Large intestine (tissue), 3 donors: Measurements from ENCODE around the gene RETREG2. TPM values are rescaled to one million over a fixed set of nuclear protein-coding genes. Genes with fewer than 3 reads are reported as not detected.

ENCODE experiments used
- DNase-seq, 2 donors: peaks; one replicate each; pipeline versions ENCODE4 v3.0.0 to v3.0.0-alpha.2; 2013
- H3K27ac ChIP-seq: one replicate; pipeline ENCODE4 v1.5.1; 2013; ENCODE audit warnings: low read length
- H3K27me3 ChIP-seq: 2 replicates; pipeline ENCODE4 v1.6.1; 2013; ENCODE audit warnings: low read length; ENCODE audit not compliant: control insufficient read depth, insufficient read depth
- H3K36me3 ChIP-seq: 2 replicates; pipeline ENCODE4 v1.6.1; 2013; ENCODE audit warnings: low read length; ENCODE audit not compliant: control insufficient read depth, insufficient read depth
- H3K4me1 ChIP-seq: one replicate; pipeline ENCODE4 v1.6.1; 2013; ENCODE audit warnings: low read length; ENCODE audit not compliant: control insufficient read depth, insufficient read depth
- H3K4me3 ChIP-seq: one replicate; pipeline ENCODE4 v1.5.1; 2013; ENCODE audit warnings: low read length
- H3K9me3 ChIP-seq: one replicate; pipeline ENCODE4 v1.6.1; 2013; ENCODE audit warnings: mild to moderate bottlenecking, low read depth, low read length, moderate library complexity; ENCODE audit not compliant: control insufficient read depth
- WGBS: methylation state at CpG from one replicate; pipeline ENCODE4 v1.1.5; 2013; ENCODE audit warnings: low lambda C conversion rate; ENCODE audit not compliant: insufficient coverage; 5-methylcytosine and 5-hydroxymethylcytosine counted together
- polyA plus RNA-seq: library from polyadenylated mRNA; unstranded; fragments of 120-200 nt; gene quantifications from one replicate; pipeline ENCODE4 v1.2.1, GENCODE V29; 2013

The RETREG2 gene
- polyA plus RNA-seq, 1 donor = 82.0 TPM

DNA sequence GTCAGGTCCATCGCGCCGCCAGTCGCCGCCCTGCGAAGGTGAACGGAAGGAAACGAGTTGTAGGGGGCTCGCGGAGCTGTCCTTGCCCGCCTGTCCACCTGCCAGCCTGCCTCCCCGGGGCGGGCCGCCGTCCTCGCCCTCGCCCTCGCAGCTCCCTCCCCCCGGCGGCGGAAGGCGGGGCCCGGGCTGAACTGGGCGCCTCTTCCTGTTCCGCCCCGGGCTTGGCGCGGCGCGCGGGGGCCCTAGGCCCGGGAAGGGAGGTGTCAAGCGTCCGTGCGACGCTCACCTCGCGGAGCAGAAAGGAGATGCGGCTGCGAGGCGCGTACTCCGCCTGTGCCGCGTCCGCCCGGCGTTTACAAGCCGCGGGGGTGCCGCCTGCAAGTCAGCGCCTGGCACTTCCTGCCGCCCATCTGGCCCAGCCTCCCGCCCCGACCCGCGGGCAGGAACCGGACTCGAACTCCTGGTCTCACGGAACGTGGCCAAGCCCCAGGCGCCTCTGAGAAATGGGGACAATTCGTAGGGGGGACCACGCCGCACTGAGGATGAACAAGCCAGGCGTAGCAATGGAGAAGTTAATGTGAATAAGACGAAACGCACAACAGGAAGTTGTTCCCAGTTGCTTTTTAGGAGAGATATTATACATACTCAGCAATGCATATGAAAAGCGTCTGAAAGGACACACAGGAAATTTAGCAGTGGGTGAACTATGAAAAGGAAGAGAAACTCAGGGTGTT is 1.1 kb upstream of the RETREG2 start, which contains the start of gene CNPPD1:
CNPPD1 (minus strand) TSS at position 108 of the 734 bp plus-strand sequence; CDS start at position 11, 97 bp downstream.
- H3K27ac ChIP-seq = peak within 1 kb of the TSS; percentile 98
- no CpG with 5 or more reads among the region's 69 CpGs for WGBS
- peak within 1 kb of the TSS; percentile 70 for H3K4me3 ChIP-seq
- H3K36me3 ChIP-seq = peaks cover 55% of the 10 kb centered on the region
- peak; percentile 92 to 95 for DNase-seq
- H3K9me3 ChIP-seq = no peaks in the 10 kb centered on the region
- peaks cover 21% of the 10 kb centered on the region for H3K4me1 ChIP-seq
- no peaks in the 10 kb centered on the region for H3K27me3 ChIP-seq

DNA sequence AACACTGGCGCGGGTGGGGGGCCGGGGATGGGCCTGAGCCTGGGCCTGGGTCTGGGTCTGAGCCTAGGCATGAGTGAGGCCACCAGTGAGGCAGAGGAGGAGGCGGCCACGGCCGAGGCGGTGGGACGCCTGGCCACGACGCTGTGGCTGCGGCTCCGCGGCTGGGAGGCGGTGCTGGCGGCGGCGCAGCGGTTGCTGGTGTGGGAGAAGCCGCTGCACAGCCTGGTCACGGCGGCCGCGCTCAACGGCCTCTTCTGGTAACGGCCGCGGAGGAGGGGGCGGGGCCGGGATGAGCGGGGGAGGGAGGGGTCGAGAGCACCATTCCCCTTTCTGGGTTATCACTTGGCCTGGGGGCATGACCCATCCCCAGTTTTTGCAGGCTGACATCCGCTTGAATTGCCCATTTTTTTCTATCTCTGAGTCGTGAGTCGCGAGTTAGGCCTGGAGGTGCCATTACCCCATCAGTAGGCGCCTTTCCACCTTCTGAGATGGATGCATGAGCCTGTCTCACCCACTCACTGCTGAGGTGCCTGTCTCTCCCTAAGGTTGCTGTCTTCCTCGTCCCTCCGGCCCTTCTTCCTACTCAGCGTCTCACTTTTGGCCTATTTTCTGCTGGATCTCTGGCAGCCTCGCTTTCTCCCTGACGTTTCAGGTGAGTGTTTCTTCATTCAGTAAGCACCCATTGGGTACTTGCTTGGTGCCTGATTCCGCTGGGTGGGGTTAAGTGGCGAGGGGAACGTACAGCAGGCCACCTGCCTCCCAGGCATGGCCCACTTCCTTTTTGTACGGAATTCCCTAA is 501 bp downstream of the RETREG2 start:
- Histone ChIP-seq H3K9me3 (no peaks in the 10 kb centered on the region), H3K27ac (peak overlapping the region; percentile 43), H3K36me3 (peaks cover 57% of the 10 kb centered on the region), H3K4me3 (peak overlapping the region; percentile 70), H3K27me3 (no peaks in the 10 kb centered on the region), H3K4me1 (peaks cover 27% of the 10 kb centered on the region)
- no CpG with 5 or more reads among the region's 45 CpGs for WGBS
- DNase-seq = no peak

- H3K9me3 ChIP-seq = no peaks in the 10 kb centered on the region
- H3K27ac ChIP-seq = no peak overlapping the region
- H3K36me3 ChIP-seq = peaks cover 53% of the 10 kb centered on the region
- H3K4me3 ChIP-seq = peak overlapping the region; percentile 70
- no peak for DNase-seq
- H3K4me1 ChIP-seq = peaks cover 23% of the 10 kb centered on the region
- no CpG with 5 or more reads among the region's 9 CpGs for WGBS
- H3K27me3 ChIP-seq = no peaks in the 10 kb centered on the region
These were observed 1.8 kb downstream of the RETREG2 start for GRCh38 chr2:219179601-219180465.

DNA sequence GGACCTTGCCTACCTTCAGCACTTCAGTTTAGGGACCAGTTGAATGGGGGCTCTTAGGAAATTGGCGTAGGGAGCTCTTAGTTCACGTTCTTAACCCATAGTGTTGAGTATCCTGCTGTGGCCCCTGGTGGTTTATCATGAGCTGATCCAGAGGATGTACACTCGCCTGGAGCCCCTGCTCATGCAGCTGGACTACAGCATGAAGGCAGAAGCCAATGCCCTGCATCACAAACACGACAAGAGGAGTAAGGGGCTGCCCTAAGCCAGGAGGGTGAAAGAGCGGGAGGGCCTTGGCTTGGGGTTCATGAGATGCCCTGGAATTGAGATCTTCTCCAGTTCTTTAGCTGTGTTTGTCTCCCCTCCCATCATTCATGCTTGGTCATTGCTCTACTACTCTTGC is 2.9 kb downstream of the RETREG2 start:
- peaks cover 55% of the 10 kb centered on the region for H3K36me3 ChIP-seq
- no peak for DNase-seq
- no CpG with 5 or more reads among the region's 5 CpGs for WGBS
- H3K4me3 ChIP-seq = no peak overlapping the region
- H3K4me1 ChIP-seq = peaks cover 16% of the 10 kb centered on the region
- no peaks in the 10 kb centered on the region for H3K27me3 ChIP-seq
- no peaks in the 10 kb centered on the region for H3K9me3 ChIP-seq
- no peak overlapping the region for H3K27ac ChIP-seq

- Histone ChIP-seq H3K9me3 (no peaks in the 10 kb centered on the region), H3K27ac (no peak overlapping the region), H3K36me3 (peaks cover 55% of the 10 kb centered on the region), H3K4me1 (peaks cover 16% of the 10 kb centered on the region), H3K4me3 (no peak overlapping the region), H3K27me3 (no peaks in the 10 kb centered on the region)
- WGBS = no CpG with 5 or more reads among the region's 6 CpGs
- DNase-seq = no peak
These were observed 3.5 kb downstream of the RETREG2 start for GRCh38 chr2:219181531-219181930.

DNA sequence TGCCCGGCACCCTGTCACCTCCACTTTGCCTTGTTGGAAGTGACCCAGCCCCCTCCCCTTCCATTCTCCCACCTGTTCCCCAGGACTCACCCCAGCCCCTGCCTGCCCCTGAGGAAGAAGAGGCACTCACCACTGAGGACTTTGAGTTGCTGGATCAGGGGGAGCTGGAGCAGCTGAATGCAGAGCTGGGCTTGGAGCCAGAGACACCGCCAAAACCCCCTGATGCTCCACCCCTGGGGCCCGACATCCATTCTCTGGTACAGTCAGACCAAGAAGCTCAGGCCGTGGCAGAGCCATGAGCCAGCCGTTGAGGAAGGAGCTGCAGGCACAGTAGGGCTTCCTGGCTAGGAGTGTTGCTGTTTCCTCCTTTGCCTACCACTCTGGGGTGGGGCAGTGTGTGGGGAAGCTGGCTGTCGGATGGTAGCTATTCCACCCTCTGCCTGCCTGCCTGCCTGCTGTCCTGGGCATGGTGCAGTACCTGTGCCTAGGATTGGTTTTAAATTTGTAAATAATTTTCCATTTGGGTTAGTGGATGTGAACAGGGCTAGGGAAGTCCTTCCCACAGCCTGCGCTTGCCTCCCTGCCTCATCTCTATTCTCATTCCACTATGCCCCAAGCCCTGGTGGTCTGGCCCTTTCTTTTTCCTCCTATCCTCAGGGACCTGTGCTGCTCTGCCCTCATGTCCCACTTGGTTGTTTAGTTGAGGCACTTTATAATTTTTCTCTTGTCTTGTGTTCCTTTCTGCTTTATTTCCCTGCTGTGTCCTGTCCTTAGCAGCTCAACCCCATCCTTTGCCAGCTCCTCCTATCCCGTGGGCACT is 4.5 kb downstream of the RETREG2 start:
- no peaks in the 10 kb centered on the region for H3K9me3 ChIP-seq
- WGBS = 100% methylated on average over 1 of the region's 8 CpGs
- H3K27me3 ChIP-seq = no peaks in the 10 kb centered on the region
- H3K4me3 ChIP-seq = no peak overlapping the region
- peak overlapping the region; percentile 77 for H3K27ac ChIP-seq
- DNase-seq = no peak
- peaks cover 55% of the 10 kb centered on the region for H3K36me3 ChIP-seq
- H3K4me1 ChIP-seq = peaks cover 16% of the 10 kb centered on the region

GRCh38 chr2:219183151-219183772 is 5.2 kb downstream of the RETREG2 start:
- no peaks in the 10 kb centered on the region for H3K9me3 ChIP-seq
- no peaks in the 10 kb centered on the region for H3K27me3 ChIP-seq
- peaks cover 55% of the 10 kb centered on the region for H3K36me3 ChIP-seq
- no peak overlapping the region for H3K4me3 ChIP-seq
- peak overlapping the region; percentile 77 for H3K27ac ChIP-seq
- peak in 1 of 2 donors; percentile 53 for DNase-seq
- WGBS = no CpG with 5 or more reads among the region's 6 CpGs
- peaks cover 16% of the 10 kb centered on the region for H3K4me1 ChIP-seq

DNA sequence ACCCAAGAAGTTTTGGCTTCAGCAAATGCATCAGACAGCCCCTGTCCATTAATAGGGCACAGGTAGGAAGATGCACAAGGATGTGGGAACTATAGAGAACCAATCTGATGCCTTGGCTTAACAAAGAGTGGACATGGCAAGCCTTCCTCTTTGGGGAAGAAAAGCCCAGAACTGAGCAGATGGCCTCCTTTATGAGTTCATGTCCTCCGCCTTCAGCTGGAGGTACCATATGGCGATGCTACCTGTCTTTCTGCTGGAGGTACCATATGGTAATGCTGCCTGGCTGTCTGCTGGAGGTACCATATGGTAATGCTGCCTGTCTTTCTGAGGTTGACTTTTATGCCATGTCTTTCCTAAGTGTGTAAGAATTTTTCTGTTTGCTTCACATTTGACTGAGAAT is 6.0 kb downstream of the RETREG2 start:
- WGBS = no CpG with 5 or more reads among the region's 2 CpGs
- H3K36me3 ChIP-seq = peaks cover 55% of the 10 kb centered on the region
- H3K4me3 ChIP-seq = no peak overlapping the region
- no peak overlapping the region for H3K27ac ChIP-seq
- H3K9me3 ChIP-seq = no peaks in the 10 kb centered on the region
- DNase-seq = no peak
- H3K27me3 ChIP-seq = no peaks in the 10 kb centered on the region
- H3K4me1 ChIP-seq = peaks cover 13% of the 10 kb centered on the region

DNA sequence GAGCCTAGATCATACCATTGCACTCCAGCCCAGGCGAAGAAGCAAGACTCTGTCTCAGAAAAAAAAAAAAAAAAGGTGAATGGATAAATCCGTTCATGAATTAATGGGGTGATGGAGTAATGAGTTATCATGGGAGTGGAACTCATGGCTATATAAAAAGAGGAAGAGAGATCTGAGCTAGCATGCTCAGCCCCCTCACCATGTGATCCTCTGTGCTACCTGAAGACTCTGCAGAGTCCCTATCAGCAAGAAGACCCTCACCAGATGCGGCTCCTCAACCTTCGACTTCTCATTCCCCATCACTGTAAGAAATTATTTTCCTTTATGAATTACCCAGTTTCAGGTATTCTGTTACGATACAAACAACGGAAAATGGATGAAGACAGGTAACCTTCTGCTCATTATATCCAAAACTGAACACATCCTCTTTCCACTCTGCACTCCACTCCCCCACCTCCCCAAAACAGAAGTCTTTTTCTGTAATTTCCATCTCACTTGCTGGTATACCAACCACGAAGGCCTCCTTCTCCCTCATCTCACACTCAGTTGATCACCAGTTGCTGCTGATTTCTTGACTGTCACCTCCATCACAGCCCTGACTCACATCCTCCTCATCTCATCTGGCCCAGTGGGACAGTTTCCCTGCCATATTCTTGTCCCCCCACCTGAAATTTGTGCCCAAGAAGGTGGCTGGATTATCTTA is 8.8 kb downstream of the RETREG2 start:
- H3K4me3 ChIP-seq = no peak overlapping the region
- H3K4me1 ChIP-seq = peaks cover 5% of the 10 kb centered on the region
- WGBS = no CpG with 5 or more reads among the region's 7 CpGs
- H3K36me3 ChIP-seq = peaks cover 30% of the 10 kb centered on the region
- DNase-seq = no peak
- no peaks in the 10 kb centered on the region for H3K9me3 ChIP-seq
- H3K27ac ChIP-seq = no peak overlapping the region
- H3K27me3 ChIP-seq = no peaks in the 10 kb centered on the region
